Calu3 (cell line): ENCODE measurements around the gene RAB28. TPM values are rescaled to one million over a fixed set of nuclear protein-coding genes. Genes with fewer than 3 reads are reported as not detected.

ENCODE experiments used
- BruUV-seq: library from RNA; stranded (reverse); fragments of 400-500 nt; replicated peaks from 2 replicates; lab custom pipeline; 2021; lab: Mats Ljungman, UMichigan
- CTCF ChIA-PET: fragments of 300-600 bp; sonication (Branson Sonifier 250); formaldehyde crosslinking; loops from one replicate; lab custom pipeline; 2022; ENCODE audit warnings: antibody characterized with exemption; lab: Charles Lee
- DNase-seq: peaks from one replicate; pipeline ENCODE4 v3.0.0; 2022
- H3K27ac Mint-ChIP-seq: one replicate; pipeline ENCODE4 v1.8.0; 2022; ENCODE audit warnings: mixed read lengths; ENCODE audit not compliant: unreplicated experiment
- H3K27me3 Mint-ChIP-seq: one replicate; pipeline ENCODE4 v1.8.0; 2022; ENCODE audit warnings: mixed read lengths; ENCODE audit not compliant: unreplicated experiment
- H3K36me3 Mint-ChIP-seq: one replicate; pipeline ENCODE4 v1.8.0; 2022; ENCODE audit warnings: mild to moderate bottlenecking, moderate library complexity, mixed read lengths; ENCODE audit not compliant: insufficient read depth, unreplicated experiment
- H3K4me1 Mint-ChIP-seq: one replicate; pipeline ENCODE4 v1.8.0; 2022; ENCODE audit warnings: mild to moderate bottlenecking, low read depth, mixed read lengths; ENCODE audit not compliant: unreplicated experiment
- H3K4me3 Mint-ChIP-seq: one replicate; pipeline ENCODE4 v1.8.0; 2022; ENCODE audit warnings: mild to moderate bottlenecking, low read depth, moderate library complexity, mixed read lengths; ENCODE audit not compliant: unreplicated experiment
- H3K9me3 Mint-ChIP-seq: one replicate; pipeline ENCODE4 v1.8.0; 2022; ENCODE audit warnings: low read depth, mixed read lengths; ENCODE audit not compliant: unreplicated experiment
- intact Hi-C: fragments of 100-400 bp; cut with micrococcal nuclease; formaldehyde crosslinking; loops from one replicate; pipeline ENCODE4 v1.10.0; 2022; ENCODE audit not compliant: unreplicated experiment
- total RNA-seq: library from RNA; stranded (reverse); gene quantifications from 2 replicates; pipeline ENCODE4 v1.2.3, GENCODE V29; 2022
- TF ChIP-seq, protein P1 (sequence below): fragments of 200-600 bp; IDR thresholded peaks from one replicate; pipeline ENCODE4 v1.8.0; 2022; ENCODE audit warnings: antibody characterized with exemption; ENCODE audit not compliant: unreplicated experiment

RAB28 gene
- total RNA-seq, 1 experiment from 2014 or later, result 10.6 TPM

DNA sequence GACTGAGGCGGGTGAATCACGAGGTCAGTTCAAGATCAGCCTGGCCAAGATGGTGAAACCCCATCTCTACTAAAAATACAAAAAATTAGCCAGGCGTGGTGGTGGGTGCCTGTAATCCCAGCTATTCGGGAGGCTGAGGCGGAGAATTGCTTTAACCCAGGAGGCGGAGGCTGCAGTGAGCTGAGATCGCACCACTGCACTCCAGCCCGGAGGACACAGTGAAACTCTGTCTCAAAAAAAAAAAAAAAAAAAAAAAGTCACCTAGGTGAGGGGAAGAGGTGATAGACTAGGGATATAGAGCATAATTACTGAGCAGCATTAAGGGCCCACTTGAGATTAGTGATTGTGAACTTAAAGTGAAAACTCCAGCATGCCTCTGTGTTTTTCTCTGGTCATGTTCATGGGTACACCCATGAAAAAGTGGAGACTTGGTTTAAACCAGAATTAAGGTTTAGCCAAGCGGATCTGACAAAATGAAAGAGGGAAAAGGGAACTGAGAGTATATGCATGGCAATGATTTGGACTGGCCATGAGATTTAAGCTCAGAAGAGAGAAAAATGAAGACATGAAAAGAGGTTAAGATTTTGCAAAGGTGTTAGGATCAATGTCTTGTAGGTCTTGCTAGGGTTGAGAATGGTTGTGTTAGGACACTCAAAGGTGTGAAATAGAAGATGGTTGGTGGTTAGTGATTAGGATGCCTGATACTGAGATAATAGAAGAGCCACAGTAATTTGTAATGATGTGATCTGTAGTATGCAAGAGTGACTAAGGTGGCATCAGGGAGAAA is 105.0 kb downstream of the RAB28 start:
- CTCF ChIA-PET, result interaction anchor here (0.6 kb wide), 1 partner anchor 53 kb away, joined by 3 read pairs; no protein-coding TSS in a partner anchor
- Mint-ChIP-seq H3K9me3 (no peaks in the 10 kb centered on the region), H3K27me3 (no peaks in the 10 kb centered on the region), H3K4me3 (no peak overlapping the region), H3K4me1 (no peaks in the 10 kb centered on the region), H3K36me3 (no peaks in the 10 kb centered on the region), H3K27ac (no peak overlapping the region)
- TF ChIP-seq, protein P1, sequence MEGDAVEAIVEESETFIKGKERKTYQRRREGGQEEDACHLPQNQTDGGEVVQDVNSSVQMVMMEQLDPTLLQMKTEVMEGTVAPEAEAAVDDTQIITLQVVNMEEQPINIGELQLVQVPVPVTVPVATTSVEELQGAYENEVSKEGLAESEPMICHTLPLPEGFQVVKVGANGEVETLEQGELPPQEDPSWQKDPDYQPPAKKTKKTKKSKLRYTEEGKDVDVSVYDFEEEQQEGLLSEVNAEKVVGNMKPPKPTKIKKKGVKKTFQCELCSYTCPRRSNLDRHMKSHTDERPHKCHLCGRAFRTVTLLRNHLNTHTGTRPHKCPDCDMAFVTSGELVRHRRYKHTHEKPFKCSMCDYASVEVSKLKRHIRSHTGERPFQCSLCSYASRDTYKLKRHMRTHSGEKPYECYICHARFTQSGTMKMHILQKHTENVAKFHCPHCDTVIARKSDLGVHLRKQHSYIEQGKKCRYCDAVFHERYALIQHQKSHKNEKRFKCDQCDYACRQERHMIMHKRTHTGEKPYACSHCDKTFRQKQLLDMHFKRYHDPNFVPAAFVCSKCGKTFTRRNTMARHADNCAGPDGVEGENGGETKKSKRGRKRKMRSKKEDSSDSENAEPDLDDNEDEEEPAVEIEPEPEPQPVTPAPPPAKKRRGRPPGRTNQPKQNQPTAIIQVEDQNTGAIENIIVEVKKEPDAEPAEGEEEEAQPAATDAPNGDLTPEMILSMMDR, result no peak
- intact Hi-C loops, result no loop called here
- no TSS peak for BruUV-seq
- DNase-seq, result no peak

DNA sequence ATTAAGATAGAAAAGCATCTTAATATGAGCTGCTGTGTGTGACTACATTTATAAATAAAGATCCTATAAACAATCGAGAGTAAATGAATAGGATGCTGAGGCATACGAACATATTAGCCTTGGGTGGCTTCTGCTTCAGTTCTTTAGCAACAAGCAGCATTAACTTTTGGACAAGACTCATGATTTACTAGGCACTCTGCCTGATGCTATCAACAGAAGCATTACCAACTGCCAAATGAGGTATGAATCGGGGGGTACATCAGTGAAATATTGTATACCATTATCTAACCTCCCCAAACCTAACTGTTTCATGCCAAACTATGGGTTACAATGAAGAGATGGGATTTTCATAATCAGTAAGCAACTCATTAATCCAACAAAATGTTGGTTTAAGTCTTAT is 113.1 kb downstream of the RAB28 start:
- Mint-ChIP-seq H3K36me3 (no peaks in the 10 kb centered on the region), H3K27me3 (no peaks in the 10 kb centered on the region), H3K9me3 (no peaks in the 10 kb centered on the region), H3K27ac (no peak overlapping the region), H3K4me3 (no peak overlapping the region), H3K4me1 (no peaks in the 10 kb centered on the region)
- TF ChIP-seq, protein P1, result no peak
- intact Hi-C loops, result no loop called here
- DNase-seq, result no peak
- CTCF ChIA-PET, result no interaction called here
- BruUV-seq, result no TSS peak

DNA sequence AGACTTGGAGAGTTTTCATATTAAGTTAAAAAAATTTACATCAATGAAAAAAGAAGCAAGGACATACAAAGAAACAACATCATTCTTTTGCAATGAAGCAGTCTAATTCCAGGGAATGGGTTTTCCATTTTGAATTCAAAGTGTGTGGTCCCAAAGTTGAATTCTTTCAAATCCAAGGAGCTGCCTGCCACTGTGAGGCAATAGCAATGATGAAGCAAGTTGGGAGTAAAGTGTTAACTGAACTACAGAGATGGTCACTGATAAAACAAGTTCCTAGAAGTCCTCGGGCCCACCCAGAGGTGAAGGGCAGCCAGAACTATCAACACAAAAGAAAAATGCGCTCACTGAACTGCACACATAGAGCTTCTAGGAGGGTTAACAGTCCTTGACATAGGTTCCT is 115.9 kb downstream of the RAB28 start:
- no TSS peak for BruUV-seq
- Mint-ChIP-seq H3K9me3 (no peaks in the 10 kb centered on the region), H3K4me3 (no peak overlapping the region), H3K27me3 (no peaks in the 10 kb centered on the region), H3K4me1 (no peaks in the 10 kb centered on the region), H3K36me3 (no peaks in the 10 kb centered on the region), H3K27ac (no peak overlapping the region)
- TF ChIP-seq, protein P1, result no peak
- intact Hi-C loops, result no loop called here
- CTCF ChIA-PET, result no interaction called here
- no peak for DNase-seq

DNA sequence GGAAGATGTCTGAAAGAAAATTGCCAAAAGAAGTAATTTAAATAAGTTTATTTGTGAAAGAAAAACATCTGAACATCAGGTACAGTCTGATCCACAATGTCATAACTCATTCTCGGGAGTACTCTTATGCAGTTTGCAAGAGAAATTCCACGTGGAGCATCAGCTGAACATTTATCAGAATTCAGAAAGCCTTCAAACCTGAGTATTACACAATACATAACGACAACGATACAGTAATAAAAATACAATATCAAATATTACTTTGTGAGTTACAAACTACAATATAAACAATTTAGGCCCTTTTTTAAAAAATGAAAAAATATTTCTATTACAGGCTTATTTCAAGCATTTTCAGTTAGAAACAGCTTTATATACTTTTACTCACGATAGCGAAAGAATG is 116.4 kb downstream of the RAB28 start:
- Mint-ChIP-seq H3K36me3 (no peaks in the 10 kb centered on the region), H3K4me1 (no peaks in the 10 kb centered on the region), H3K4me3 (no peak overlapping the region), H3K9me3 (no peaks in the 10 kb centered on the region), H3K27me3 (no peaks in the 10 kb centered on the region), H3K27ac (no peak overlapping the region)
- BruUV-seq, result no TSS peak
- CTCF ChIA-PET, result no interaction called here
- intact Hi-C loops, result no loop called here
- TF ChIP-seq, protein P1, result no peak
- no peak for DNase-seq
